SH-SY5Y (cell line): ENCODE measurements around the gene CFAP97.

Experiments
- GATA2 ChIP-seq: IDR thresholded peaks from 2 replicates; pipeline ENCODE4 v1.6.1; 2011; ENCODE audit warnings: mild to moderate bottlenecking, low read depth, low read length
- GATA3 ChIP-seq: IDR thresholded peaks from 2 replicates; pipeline ENCODE4 v1.6.1; 2011; ENCODE audit warnings: low read depth, mild to moderate bottlenecking, low read length, moderate library complexity

- no peak for TF ChIP-seq GATA3
- TF ChIP-seq GATA2: no peak
Measured at GRCh38 chr4:185134307-185134869, 69.4 kb downstream of the CFAP97 start.
